Measurements from ENCODE around the gene COQ7.

Gene COQ7

DNA sequence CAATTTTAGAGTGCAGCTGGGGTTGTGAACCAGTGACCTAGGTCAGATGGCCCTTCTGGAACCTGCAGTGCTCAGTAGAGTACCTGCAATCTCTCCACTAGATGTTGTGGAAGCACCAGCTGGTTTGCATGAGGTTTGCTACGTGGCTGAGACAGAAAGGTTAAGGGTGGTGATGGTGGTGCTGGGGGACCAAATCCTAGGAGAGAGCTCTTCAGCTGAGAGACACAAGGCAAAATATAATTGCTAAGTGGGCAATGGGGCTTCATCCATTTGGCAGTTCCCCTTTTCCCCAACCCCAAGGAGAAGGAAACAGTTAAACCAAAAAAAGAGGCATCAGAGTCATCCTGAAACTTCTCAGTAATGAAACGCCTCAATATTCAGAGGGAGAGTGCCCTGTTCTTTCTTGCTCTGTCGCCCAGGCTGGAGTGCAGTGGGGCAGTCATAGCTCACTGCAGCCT is 60.3 kb downstream of the COQ7 start:
- no peak for DNase-seq (ENCODE audit: low read depth)
- TF ChIP-seq, protein P1, sequence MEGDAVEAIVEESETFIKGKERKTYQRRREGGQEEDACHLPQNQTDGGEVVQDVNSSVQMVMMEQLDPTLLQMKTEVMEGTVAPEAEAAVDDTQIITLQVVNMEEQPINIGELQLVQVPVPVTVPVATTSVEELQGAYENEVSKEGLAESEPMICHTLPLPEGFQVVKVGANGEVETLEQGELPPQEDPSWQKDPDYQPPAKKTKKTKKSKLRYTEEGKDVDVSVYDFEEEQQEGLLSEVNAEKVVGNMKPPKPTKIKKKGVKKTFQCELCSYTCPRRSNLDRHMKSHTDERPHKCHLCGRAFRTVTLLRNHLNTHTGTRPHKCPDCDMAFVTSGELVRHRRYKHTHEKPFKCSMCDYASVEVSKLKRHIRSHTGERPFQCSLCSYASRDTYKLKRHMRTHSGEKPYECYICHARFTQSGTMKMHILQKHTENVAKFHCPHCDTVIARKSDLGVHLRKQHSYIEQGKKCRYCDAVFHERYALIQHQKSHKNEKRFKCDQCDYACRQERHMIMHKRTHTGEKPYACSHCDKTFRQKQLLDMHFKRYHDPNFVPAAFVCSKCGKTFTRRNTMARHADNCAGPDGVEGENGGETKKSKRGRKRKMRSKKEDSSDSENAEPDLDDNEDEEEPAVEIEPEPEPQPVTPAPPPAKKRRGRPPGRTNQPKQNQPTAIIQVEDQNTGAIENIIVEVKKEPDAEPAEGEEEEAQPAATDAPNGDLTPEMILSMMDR (IDR thresholded peaks at IDR 0.05; ENCODE audit: low read depth, low read length, missing control alignments), result no peak
- H3K4me3 ChIP-seq (ENCODE audit: low read depth, low read length), result no peak overlapping the region; the same call in 1 of the 2 replicates

DNA sequence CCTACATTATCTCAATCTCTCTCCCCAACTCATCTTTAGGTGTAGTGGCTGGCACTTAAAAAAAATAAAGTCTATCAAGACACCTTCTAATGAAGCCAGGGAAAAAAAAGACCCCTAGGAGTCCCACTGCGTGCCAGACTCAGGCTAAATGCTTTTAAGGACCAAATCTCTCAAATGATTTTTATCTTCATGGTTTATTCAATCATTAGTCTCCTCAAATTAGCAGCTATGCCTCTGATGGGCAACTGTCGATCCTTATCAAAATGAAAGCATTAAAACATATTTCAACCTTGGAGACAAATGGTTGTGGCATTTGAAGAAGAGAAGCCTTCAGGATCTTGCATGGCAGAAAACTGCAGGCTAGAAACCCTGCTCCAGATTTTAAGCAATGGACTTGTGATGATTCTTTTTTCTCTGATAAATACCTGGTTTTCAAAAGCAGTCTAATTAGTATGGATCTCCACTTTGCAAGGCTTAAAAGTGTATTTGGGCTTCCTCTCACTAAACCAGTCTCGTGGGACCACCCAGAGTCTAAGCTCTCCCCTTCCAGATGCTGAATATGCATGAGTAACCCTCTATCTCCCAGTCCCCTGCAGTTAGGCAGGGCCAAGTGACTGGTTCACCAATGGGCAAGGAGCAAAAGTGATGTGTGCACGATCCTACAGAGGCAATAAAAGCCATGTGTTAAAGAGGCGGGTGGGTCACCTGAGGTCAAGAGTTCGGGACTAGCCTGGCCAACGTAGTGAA is 61.2 kb downstream of the COQ7 start:
- no peak for DNase-seq (ENCODE audit: low read depth)
- TF ChIP-seq, protein P1 (IDR thresholded peaks at IDR 0.05; ENCODE audit: low read depth, low read length, missing control alignments), result no peak
- H3K4me3 ChIP-seq (ENCODE audit: low read depth, low read length), result no peak overlapping the region; the same call in 1 of the 2 replicates
